Measurements from ENCODE around the gene DNAJC5G.
"Not testable (repeated sequence)": the region's sequence is repeated elsewhere in the genome, so short reads cannot be mapped to it uniquely, and the experiment has no call there.

The DNAJC5G gene

DNA sequence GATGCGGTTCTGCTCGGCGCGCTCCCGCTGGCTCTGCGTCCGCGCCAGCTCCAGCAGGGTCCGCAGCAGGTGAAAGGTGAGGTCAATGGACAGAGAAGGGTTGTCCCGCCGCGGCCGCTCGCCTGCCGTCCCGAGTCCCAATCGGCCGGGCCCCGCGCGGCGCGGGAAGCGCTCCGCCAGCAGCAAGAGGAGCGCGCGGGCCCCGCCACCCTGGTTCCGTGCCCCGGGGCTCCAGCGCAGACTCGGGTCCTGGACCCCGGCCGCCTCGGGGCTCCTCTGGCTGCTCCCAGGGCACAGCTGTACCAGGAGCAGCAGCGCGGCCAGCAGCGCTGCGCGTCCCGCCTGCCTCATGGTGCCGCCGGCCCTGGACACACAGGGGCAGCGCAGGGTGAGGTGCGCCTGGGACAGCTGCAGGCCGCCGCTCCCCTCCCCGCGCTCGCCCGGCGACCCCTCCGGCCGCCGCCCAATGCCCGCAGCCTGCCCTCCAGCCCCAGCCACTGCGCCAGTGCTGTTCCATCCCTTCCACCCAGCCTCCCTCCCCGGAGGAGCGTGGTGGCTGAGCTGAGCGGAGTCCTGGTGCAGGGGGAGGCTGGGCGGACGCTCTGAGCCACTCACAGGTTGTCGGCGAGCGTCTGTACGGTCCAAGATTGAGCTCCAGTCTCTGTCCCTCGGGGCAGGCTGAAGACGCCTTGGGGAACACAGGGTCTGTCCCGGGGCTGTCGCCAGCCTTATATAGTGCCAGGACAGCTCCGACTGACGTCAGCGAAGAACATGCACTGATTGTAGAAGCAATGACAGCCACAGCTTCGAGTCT is 32.5 kb downstream of the DNAJC5G start:
- no peak for DNase-seq (ENCODE audit: low read depth in 2 of 3, low spot score in 2 of 3)

DNA sequence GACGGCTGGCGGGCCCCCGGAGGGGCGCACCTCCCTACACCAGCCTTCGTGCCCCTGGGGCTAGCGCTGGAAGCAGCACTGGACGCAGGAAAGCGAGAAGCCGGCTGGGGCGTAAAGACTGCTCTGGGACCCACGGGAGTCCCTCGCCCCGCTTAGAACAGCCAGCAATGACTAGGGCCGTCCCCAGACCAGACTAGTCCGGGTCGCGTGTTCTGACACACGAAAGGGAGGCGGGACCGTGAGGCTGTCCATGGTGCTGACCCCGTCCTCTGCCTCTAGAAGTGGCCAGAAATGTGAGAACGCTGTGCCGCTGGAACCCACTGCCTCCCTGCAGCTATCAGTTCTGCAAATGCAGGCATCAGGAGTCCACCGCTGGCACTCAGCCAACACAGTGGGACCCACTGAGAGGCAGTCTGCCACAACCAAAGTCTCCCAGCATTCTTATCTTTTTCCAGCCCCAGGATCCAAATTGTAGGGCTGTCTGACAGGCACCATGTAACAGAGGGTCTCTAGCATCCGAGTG is 33.2 kb downstream of the DNAJC5G start, which contains the start of gene UCN:
Gene UCN, minus strand, starts transcription at position 87 of the 523 bp plus-strand sequence. CDS start 550 bp downstream, outside the sequence.
- no peak for DNase-seq (ENCODE audit: low read depth in 2 of 3, low spot score in 2 of 3)

DNA sequence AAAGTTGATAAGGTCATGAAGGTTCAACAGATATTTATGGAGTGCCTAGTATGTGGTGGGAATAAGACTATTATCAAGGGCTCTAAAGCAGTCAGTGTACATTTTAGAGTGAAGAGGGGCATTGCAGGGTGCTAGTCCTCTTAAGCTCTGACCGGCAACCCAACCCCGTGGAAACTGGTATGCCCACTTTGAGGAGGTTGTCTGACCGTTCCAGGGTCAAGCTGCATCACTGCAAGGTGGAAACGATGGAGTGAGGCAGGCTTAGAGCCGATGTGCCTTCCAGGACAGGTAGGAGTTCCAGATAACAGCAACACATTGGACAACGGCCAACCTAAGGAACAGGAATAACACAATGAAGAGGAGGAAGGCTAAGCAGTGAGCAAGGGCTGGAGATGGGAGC is 34.4 kb downstream of the DNAJC5G start:
- DNase-seq (ENCODE audit: low read depth in 2 of 3, low spot score in 2 of 3), result no peak

- no peak for DNase-seq (ENCODE audit: low read depth in 2 of 3, low spot score in 2 of 3)
These were observed 36.9 kb downstream of the DNAJC5G start for GRCh38 chr2:27312152-27312551.

- no peak for DNase-seq (ENCODE audit: low read depth in 2 of 3, low spot score in 2 of 3)
These were observed 38.8 kb downstream of the DNAJC5G start for GRCh38 chr2:27313882-27314645.

GRCh38 chr2:27314709-27315108 is 39.5 kb downstream of the DNAJC5G start:
- no peak for DNase-seq (ENCODE audit: low read depth in 2 of 3, low spot score in 2 of 3)

GRCh38 chr2:27315122-27315521 is 39.9 kb downstream of the DNAJC5G start:
- no peak for DNase-seq (ENCODE audit: low read depth in 2 of 3, low spot score in 2 of 3)

DNA sequence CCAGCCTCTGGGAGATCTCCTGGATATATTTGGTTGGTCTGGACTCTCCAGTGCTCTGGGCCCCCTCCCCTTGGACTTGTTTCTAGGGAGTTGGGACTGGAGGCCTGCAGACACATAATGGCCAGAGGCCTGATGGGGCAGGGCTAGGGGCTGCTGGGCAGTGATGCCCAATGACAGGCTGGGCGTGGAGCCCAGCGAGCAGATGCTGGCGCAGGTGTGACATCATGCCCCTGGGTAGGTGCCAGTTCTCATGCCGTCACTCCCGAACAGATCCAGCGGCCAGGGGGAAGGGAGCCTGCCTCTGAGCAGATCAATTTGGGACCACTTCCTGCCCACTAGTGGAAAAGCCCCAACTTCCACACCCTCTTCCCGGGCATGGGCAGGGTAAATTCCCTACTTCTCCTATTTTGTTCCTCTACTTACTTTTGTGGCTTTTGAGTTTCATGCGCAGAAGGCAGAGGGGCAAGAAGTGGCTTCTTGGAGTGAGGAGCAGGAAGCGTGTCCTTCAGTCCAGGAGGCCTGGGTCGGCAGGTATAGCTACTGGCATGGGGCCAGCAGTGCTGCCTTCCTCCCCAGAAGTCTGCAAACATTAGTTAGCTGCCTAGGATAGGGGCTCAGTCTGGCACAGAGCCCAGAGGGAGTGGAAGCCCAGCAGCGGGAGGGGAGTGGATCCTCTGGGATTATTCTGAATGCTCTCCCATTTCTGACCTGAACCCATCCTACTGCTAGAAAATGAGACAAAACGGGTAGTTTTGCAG is 41.6 kb downstream of the DNAJC5G start:
- DNase-seq (ENCODE audit: low read depth in 2 of 3, low spot score in 2 of 3), result no peak

DNA sequence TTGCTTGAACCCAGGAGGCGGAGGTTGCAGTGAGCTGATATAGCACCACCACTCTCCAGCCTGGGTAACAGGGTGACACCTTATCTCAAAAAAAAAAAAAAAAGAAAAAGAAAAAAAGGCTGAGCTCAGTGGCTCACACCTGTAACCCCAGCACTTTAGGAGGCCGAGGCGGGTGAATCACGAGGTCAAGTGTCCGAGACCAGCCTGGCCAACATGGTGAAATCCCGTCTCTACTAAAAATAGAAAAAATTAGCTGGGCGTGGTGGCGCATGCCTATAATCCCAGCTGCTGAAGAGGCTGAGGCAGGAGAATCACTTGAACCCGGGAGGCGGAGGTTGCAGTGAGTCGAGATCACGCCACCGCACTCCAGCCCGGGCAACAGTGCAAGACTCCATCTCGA is 44.6 kb downstream of the DNAJC5G start:
- DNase-seq (ENCODE audit: low read depth in 2 of 3, low spot score in 2 of 3), result not testable (repeated sequence)

DNA sequence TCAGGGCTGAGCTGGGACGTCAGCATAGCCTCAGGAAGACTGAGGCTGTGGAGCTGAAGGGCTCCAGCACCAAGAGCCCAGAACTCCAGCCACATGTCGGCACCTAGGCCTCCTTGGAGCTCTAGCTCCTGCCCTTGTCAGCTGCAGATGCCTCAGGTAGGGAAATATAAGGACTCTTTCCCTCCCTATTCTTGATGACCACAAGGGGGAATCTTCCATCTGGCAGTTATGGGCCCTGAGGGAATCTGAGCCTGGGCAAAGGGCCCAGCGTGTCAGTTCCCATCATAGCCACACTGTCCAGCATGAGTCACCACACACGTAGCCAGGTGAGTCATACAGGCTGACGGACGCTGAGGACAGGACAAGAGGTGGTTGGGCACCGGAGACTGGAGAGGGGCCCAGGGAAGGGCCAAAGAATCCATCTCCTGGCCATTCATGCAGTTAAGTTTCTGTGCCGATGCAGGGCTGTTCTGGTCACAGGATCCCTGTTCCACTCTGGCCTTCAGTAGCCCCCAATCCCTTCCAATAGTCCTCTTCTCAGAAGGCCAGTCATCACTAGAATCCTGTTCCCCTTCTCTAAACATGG is 45.8 kb downstream of the DNAJC5G start:
- DNase-seq (ENCODE audit: low read depth in 2 of 3, low spot score in 2 of 3), result no peak

GRCh38 chr2:27322301-27322765 is 47.1 kb downstream of the DNAJC5G start:
- DNase-seq (ENCODE audit: low read depth in 2 of 3, low spot score in 2 of 3), result no peak

GRCh38 chr2:27322766-27323595 is 47.7 kb downstream of the DNAJC5G start, which contains the start of gene MPV17:
Gene MPV17 (minus strand): TSS chr2:27323097. CDS start chr2:27322517, 580 bp downstream.
- DNase-seq (ENCODE audit: low read depth in 2 of 3, low spot score in 2 of 3), result peak; percentile 70 to 77 (median 72)

DNA sequence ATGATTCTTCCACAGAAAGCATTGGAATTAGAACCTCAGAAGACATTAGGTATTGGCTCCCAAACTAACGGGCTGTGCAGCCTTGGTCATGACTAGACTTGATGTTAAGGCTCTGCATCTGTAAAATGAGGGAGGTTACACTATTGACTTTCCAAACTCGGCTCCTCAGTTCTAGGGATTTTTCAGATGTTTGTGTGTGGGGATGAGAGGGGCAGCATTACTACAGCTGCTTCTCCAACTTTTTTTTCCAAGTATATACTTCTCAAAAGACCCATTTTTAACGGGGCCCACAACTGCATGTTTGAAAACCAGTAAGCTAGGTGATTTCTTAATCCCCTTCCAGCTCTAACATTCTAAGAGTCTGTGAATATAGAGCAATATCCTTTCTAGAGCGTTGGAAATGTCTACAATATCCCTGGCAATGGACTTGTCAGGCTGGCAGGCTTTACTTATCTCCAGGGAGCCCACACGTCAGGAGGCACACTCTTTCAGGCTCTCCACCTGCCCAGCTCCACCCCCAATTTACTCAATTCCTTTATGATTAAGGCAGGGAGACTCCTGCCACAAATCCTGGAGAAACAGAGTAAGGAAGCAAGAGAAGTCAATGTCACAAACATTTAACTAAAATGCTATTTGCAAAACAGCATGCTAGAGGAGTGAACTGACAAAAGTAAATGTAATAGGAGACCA is 48.5 kb downstream of the DNAJC5G start:
- no peak for DNase-seq (ENCODE audit: low read depth in 2 of 3, low spot score in 2 of 3)

DNA sequence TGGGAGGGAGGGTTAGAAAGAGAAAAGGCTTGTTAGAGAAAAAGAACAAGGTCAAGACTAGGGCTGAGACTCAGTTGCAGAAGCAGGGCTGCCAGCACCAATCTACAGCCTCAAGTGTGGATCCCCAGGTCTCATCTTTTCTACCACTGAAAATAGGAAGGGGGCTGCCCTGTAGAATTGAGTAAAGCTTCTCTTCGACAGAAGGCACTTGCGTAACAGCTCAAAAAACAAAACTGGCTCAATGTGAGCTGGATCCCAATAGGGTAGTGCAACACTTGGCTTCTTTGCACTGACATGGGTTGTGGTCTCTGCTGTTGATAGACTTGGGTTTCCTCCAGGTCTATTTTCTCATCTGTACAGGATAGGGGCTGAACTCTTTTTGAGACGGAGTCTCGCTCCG is 49.5 kb downstream of the DNAJC5G start:
- no peak for DNase-seq (ENCODE audit: low read depth in 2 of 3, low spot score in 2 of 3)

Measured in activated CD8-positive, alpha-beta memory T cell treated with anti-CD3 and anti-CD28 coated beads for 48 hours (primary cell).